ENCODE data around the gene AGPAT1.
"Not testable (repeated sequence)": the region's sequence is repeated elsewhere in the genome, so short reads cannot be mapped to it uniquely, and the experiment has no call there.

AGPAT1 gene

DNA sequence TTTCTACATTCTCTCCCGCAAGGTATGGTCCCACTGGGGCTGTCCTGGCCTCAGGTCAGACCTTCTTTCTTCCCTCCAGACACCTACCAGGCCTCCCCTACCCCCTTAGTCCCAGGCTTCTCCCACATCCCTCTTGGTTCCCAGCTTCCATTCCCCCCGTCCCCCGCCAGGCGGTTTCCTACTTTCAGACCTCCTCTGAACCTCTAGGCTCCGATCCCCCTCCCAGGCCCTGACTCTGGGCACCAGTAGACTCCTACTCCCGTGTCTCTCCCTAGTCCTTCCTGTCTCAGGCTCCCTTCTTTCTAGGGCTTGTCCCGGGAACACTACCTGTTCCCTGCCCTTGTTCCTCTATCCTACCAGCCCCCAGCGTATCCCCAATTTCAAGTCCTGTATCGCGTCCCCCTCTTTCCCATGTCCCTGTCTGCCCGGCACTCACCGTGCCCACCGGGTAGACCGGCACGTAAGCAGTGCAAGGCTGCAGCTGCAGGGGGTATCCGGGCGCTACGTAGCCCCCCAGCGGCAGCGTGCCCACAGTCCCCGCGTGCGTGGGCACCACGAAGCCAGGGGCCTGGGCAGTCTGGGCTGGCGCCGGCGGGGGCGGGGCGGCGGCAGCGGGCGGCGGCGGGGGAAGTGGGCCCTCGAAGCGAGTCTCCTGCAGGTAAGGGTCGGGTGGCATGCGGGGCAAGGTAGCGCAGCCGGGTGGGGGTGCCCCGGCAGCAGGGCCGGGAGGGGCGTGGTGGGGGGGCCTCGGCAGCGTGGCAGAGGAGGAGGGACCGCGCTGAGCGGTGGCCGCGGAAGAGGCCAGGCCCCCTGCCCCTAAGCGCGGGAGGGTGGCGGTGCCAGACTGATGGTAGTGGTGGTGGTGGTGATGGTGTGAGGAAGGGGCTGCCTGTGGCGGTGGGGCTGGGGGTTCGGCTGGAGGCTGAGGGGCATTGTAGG, 25.7 kb downstream of the AGPAT1 start:
- no peak for DNase-seq (ENCODE audit: low read depth in 1 of 2, low spot score in 1 of 2)

- no peak for DNase-seq (ENCODE audit: low read depth in 1 of 2, low spot score in 1 of 2)
Observed at GRCh38 chr6:32149092-32149755, 26.7 kb downstream of the AGPAT1 start.

- peak; percentile 42 to 58 for DNase-seq (ENCODE audit: low read depth in 1 of 2, low spot score in 1 of 2)
Observed at GRCh38 chr6:32148289-32149091, 27.4 kb downstream of the AGPAT1 start.

- DNase-seq (ENCODE audit: low read depth in 1 of 2, low spot score in 1 of 2) = no peak
Observed at GRCh38 chr6:32147401-32148132, 28.3 kb downstream of the AGPAT1 start.

- DNase-seq (ENCODE audit: low read depth in 1 of 2, low spot score in 1 of 2) = no peak
Observed at GRCh38 chr6:32146687-32147086, 29.2 kb downstream of the AGPAT1 start.

DNA sequence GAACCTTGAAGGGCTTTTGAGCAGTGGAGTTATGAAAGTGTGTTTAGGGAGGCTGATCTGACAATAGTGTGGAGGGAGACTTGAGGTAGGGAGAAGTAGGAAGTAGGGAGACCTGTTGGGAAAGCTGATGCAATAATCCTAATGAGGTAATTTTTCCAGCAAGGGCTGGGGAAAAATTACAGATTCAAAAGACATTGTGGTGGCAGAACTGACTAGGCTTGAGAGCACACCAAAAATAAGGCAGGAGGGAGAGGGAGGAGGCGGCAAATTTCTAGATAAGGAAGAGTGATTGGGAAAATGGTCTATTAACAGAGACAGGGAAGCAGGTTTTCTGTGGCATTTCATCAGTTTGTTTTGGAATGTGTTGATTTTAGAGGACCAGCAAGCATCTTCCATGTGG, 29.6 kb downstream of the AGPAT1 start:
- no peak for DNase-seq (ENCODE audit: low read depth in 1 of 2, low spot score in 1 of 2)

- DNase-seq (ENCODE audit: low read depth in 1 of 2, low spot score in 1 of 2) = not testable (repeated sequence)
Observed at GRCh38 chr6:32144238-32144637, 31.6 kb downstream of the AGPAT1 start.

DNA sequence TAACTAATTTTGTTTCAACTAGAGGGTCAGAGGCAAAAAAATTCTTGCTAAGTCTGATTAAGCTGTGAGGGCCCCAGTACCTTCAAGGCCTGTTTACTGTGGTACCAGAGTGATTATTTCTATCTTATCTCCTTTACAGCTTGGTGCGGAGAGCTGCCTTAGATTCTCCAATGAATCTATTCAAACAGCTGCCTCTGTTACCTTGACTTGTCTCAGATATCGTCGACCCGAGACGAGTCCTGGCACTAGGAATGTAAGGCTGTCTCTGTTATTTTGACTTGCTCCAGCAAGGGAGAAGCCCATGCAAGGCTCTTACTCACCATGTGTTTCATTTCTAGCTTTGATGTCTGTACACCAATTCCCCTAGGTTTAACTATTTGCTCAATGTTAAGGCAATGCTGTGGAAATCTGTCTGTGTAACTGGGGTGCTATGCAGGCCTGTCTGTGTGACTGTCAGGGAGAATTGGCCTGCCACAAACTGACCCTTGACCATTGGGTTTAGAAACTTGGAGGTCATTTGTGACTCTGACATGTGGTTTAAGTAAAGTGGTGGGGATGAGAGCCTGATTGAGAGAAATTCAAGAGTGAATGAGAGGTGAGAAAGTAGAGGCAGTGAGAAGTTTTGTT, 35.4 kb downstream of the AGPAT1 start:
- DNase-seq (ENCODE audit: low read depth in 1 of 2, low spot score in 1 of 2) = no peak

GRCh38 chr6:32139590-32139989, 36.3 kb downstream of the AGPAT1 start:
- DNase-seq (ENCODE audit: low read depth in 1 of 2, low spot score in 1 of 2) = no peak

DNA sequence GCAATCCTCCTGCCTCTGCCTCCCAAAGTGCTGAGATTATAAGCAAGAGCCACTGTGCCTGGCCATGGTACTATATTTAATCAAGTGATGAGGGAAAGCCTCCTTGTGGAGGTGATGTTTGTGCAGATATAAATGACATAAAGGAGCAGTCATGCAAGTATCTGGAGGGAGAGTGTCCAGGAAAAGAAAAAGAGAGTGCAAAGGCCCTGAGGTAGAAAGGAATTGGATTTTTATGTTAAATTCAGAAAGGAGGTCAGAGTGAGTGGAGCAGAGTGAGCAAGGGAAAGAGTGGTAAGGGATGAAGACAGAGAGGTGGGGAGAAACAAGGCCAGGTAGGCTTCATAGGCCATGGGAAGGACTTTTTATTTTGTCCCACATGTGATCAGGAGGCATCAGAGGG, 38.4 kb downstream of the AGPAT1 start:
- no peak for DNase-seq (ENCODE audit: low read depth in 1 of 2, low spot score in 1 of 2)

DNA sequence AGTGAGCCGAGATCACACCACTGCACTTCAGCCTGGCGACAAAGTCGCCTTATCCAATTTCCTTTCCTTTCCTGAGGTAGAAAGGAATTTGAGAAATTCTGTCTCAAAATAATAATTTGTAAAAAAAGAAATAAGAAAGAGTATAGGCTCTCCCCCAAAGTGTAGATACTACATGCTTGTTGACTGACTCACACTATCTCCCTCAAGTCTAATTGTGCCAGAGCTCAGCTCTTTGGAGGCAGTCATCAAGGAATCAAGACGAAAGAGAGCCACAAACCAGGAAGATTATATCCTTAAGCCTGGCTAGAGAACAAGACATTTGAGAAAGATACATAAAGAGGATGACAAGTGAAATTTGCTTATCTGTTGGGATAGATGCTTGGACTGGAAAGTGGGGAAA, 42.1 kb downstream of the AGPAT1 start:
- no peak for DNase-seq (ENCODE audit: low read depth in 1 of 2, low spot score in 1 of 2)

- DNase-seq (ENCODE audit: low read depth in 1 of 2, low spot score in 1 of 2) = no peak
Observed at GRCh38 chr6:32132110-32132509, 43.8 kb downstream of the AGPAT1 start.

DNA sequence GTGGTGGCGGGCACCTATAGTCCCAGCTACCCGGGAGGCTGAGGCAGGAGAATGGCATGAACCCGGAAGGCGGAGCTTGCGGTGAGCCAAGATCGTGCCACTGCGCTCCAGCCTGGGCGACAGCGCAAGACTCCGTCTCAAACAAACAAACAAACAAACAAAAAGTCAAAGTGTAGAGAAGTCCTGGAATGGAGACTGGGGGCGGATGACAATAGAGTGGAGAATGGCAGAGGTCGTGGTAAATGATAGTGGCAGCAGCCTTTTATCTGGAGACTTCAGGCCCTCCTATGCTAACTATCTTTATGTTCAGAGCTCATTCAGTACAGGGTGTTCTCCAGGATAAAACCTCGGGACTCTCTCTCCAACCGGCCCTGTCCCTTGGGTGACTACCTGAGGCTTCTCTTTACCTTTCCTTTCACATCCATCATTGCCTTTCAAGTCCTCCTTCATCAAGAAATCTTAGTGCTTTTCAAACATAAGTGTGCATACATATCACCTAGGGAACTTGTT, 44.4 kb downstream of the AGPAT1 start:
- no peak for DNase-seq (ENCODE audit: low read depth in 1 of 2, low spot score in 1 of 2)

GRCh38 chr6:32129297-32130088, 46.4 kb downstream of the AGPAT1 start:
- DNase-seq (ENCODE audit: low read depth in 1 of 2, low spot score in 1 of 2) = no peak

DNA sequence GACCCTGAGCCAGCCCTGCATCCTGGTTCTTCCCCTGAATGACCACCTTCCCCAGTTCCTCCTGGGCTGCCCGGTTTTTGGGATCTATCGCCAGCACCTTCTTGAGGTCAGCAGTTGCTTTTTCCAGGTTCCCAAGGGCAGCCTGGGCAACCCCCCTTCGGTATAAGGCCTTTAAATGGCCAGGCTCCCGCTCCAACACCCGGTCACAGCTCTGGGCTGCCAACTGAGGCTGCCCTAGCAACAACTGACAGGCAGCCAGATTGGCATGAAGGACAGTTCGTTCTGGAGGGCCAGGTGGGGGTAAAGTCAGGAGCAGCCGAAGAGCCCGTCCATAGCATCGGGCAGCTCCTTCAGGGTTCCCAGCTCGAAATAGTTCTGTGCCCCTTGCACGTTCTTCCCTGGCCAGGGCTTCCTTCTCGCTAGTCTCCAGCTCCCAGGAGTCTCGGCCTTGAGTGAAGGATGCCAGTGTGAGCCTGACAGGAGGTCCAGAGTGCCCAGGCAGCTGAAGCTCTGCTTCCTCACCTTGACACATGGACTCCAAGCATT, 47.1 kb downstream of the AGPAT1 start:
- DNase-seq (ENCODE audit: low read depth in 1 of 2, low spot score in 1 of 2) = no peak

DNA sequence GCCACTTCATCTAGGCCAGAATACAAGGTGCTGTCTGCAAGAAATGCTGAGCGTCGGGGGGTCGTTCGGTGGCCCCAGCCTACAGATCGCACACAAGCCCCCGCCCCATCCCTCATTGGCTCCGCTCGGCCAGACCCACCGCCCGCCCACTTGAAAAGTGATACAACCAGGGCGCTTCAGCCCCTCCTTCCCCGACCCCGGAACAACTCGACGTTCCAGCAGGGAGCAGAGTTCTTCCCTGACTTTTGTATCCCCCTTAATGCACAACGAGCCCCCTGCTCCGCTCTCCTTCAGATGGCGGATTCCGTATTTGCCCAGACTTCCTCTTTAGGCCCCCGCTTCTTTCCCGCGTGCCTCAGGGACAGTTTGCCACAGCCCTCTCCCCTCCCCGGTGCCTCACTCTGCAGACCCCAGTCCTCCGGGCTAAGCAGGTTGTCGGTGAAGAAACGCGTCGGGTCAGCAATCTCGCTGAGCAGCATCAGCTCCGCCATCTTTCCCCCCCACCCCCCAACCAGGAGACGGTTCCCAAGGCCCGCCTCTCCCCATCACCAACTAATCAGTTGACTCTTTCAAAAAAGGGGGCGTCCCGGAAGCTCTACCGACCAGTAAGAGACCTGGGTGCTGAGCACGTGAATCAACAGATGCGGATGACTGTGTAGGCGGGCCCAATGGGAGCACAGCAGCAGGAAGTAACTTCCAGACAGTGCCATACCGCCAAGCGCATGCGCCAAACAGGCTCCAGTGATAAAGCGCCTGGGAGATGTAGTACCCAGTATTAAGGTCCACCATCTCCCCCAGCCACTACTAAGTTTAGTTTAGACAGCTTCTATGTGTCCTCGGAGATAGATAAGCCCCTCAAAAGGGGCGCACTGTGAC, 47.9 kb downstream of the AGPAT1 start, which contains the start of gene ATF6B:
ATF6B (minus strand) TSS at position 530 of the 876 bp plus-strand sequence; CDS start at position 491, 39 bp downstream.
- peak; percentile 82 to 99 for DNase-seq (ENCODE audit: low read depth in 1 of 2, low spot score in 1 of 2)

DNA sequence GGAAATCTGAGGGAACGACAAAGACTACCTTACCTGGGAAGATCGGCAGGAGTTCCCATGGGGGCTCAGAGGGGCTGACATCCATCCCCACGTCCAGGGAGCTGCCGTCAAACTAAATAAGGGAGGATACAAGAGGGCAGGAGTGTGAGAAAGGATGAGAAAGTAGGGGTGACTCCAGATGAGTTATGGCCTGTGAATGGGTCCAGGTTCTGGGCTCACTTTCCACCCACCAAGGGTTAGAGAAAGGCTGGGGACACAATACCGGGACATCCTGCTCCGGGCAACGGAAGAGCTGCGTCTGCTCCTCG, 48.5 kb downstream of the AGPAT1 start:
- DNase-seq (ENCODE audit: low read depth in 1 of 2, low spot score in 1 of 2) = no peak

- DNase-seq (ENCODE audit: low read depth in 1 of 2, low spot score in 1 of 2) = no peak
Observed at GRCh38 chr6:32126880-32127279, 49.0 kb downstream of the AGPAT1 start.
